NCI-H1105 (cell line): ENCODE measurements around the gene BIRC2.
A peak's percentile ranks its signal among the peaks of the same experiment; 100 is the strongest.

ENCODE experiments used
- DNase-seq: peaks from one replicate; lab custom pipeline; 2025; lab: John Stamatoyannopoulos, UW

Gene BIRC2

DNA sequence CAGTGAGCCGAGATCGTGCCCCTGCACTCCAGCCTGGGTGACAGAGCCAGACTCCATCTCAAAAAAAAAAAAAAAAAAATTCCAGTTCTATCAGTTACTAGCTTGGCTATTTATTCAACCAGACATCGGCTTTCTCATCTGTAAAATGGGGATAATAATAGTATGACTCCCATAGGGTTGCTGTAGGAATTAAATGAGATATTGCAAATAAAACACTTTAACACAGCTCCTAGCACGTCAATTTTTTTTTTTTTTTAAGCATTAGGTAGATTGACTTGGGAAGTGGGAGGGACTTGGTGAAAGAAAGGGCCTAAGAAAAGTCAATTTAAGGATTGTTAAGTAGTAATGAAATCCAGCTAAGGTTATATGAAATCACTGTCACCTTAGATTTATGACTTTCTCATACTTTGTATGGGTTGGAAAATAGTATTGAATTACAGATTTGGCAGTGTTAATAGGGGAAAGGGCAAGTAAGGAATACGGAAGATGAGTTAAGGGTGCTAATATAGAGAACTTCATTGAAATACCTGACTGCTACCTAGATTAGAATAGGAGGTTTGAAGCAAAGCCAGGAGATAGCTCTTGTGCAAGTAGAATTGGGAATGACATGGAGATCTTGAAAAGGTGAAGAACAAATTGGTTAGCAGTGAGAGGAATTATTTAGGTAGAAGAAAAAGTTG lies 28.8 kb downstream of the BIRC2 start:
- DNase-seq: no peak

DNA sequence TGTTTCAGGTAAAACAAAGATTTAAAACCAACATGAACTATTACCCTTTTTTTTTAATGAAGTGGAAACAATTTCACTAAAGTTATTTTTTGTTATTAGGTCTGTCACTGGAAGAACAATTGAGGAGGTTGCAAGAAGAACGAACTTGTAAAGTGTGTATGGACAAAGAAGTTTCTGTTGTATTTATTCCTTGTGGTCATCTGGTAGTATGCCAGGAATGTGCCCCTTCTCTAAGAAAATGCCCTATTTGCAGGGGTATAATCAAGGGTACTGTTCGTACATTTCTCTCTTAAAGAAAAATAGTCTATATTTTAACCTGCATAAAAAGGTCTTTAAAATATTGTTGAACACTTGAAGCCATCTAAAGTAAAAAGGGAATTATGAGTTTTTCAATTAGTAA lies 30.9 kb downstream of the BIRC2 start:
- DNase-seq: no peak

DNA sequence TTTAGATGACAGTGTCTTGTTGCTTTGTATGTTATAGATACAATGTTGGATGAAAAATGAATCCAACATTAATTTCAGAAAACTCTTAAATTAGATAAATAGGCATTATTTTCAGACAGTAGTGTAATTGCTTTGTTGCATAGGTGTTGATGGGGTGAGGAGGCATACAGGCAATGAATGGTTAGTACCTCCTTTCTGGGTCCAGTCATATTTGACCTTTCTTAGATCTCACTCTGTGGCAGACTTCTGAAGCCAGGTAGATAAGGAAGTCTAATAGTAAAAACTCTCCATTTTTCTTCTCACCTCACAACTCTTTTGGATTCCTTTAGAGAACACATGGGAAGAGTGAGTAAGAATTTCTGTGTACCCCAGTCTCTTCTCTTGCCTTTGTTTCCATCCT lies 31.8 kb downstream of the BIRC2 start:
- no peak for DNase-seq

DNA sequence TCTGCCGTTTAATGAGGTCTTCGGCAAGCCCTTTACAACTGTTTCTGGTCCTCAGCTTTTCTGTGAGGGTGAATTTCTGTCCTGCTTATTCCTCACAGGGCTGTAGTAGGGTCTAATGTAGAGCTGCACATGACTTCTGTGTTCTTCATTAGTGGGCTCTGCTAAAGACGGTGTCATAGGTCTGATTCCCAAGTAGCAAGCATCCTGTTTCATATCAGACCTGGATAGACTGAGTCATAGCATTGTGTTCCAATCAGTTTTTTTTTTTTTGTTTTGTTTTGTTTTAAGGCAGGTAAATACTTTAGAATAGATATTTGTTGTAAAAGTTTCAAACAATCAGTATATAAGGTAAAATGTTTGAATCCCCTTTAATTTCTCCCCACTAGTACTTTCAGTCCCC lies 35.4 kb downstream of the BIRC2 start:
- DNase-seq: no peak

DNA sequence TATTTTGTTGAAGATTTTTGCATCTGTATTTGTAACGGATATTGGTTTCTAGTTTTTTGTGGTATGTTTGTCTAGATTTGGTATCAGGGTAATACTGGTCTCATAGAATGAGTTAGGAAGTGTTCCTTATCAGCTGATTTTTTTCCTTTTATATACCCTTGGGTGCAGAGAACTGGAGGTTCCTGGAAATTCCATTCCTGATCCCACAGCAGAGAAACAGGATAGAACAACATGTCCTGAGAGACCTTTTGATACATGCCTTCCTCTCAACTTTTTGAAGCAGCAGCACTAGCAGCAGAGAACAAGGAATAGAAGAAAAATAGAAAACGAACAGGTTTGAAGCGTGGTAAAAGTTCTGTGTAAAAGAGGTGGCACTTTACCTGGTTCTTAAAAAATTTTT lies 36.8 kb downstream of the BIRC2 start:
- DNase-seq: no peak

DNA sequence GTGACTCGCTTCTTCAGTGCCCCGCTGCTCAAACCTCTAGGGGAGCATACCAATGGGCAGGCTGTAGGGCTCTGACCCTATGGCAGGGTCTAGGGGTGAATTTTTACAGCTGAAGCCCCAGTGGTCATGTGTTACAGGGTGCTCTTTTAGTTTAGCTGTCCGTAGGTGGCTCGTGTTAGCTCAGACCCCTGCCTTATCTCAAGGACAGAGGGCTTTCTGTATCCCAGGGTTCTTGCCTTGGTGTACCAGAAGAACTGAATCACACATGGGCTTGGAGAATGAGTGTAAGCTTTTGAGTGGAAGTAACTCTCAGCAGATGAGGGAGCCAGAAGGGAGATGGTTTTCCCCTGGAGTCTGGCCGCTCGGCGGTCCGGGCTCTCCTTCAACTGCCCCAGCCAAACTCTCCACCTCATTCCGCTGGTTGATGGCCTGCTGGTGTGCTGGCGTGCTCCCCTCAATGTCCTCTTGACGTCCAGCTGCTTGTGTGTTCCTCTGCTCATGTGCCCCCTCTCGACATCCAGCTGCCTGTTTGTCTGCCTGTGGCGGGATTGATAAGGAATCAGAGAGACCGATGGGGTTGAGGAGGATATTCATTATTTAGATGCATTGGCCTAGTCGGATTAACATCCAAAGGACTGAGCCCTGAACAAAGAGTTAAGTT lies 37.5 kb downstream of the BIRC2 start:
- DNase-seq: no peak

DNA sequence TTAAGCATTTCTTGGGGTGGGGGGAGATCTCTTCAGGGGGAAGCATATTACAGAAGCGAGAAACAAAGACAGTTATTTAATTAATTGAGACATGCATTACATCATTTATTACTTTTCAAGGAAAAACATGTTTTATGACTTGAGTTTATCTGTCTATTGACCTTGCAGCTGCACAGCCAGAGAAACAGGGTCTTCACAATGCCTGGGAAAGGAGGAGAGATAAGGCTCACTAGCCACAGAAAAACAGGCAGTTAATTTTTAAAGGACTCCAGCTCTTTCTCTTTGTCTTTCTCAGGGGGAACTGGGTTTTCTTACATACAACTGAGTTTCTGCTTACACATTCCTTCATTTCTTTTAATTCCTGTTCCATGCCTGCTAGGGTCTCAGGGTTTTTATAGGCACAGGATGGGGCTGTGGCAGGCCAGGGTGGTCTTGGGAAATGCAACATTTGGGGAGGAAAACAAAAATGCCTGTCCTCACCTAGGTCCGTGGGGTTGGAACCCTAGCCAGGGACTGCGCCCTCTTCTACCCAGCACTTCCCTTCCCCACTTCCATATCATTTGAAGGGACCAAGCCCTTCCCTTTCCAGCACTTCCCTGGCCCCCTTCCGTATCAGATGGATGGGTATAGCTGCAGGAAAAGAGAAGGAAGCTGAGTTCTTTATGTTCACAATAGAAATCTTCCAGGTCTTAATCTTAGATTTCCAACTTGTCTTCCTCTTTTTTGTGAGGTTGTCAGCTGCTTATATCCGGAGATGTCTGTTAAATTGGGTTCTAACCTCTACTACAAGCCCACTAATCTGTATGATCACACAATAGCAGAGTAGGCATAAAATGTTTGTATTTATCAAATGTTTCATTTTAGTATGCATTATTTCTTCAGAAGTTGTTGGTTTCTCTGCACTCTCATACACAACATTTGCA lies 38.3 kb downstream of the BIRC2 start:
- no peak for DNase-seq

DNA sequence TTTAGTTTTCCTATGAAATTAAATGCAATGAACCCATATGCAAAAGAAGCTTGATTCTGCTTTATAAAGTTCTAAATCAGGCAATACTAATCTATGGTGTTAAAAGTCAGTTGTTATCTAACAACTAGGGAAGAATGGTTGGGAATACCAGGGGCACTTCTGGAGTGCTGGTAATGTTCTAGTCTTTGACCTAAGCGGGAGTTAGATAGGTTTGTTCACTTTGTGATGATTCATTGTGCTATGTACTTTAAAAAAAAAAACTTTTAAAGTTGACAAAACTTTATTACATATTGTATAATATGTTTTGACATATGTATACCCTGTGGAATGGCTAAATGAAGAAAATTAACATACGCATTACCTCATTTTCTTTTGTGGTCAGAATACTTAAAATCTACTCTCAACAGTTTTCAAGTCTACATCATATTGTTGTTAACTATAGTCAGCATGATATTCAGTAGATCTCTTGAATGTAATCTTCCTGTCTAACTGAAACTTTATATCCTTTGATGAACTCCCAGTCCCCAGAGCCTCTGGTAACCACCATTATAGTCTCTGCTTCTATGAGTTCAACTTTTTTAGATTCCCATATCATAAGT lies 39.2 kb downstream of the BIRC2 start:
- DNase-seq: no peak

DNA sequence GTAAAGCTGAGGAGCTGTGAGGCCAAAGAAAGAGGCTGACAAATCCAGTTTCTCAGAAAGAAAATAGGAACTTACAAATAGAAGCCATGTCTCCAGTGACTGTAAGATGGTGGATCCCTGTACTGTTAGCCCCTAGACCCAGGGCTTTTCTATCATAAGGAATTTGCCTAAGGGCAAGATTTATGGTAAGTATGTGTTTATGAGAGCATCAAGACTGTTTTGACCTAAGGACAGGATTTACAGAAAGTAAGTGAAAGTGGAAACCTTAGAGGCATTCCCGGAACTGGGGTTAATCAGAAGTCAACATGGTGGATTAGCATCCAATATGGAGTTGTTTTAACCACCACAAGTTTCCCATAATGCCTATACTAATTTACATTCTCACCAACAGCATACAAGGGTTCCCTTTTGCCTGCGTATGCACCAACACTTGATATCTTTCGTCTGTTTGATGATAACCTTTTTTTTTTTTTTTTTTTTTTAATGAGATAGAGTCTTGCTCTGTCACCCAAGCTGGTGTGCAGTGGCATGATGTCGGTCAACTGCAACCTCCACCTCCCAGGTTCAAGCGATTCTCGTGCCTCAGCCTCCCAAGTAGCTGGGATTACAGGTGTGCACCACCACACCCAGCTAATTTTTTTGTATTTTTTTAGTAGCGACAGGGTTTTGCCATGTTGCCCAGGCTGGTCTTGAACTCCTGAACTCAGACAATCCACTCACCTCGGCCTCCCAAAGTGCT lies 40.2 kb downstream of the BIRC2 start:
- DNase-seq: no peak

DNA sequence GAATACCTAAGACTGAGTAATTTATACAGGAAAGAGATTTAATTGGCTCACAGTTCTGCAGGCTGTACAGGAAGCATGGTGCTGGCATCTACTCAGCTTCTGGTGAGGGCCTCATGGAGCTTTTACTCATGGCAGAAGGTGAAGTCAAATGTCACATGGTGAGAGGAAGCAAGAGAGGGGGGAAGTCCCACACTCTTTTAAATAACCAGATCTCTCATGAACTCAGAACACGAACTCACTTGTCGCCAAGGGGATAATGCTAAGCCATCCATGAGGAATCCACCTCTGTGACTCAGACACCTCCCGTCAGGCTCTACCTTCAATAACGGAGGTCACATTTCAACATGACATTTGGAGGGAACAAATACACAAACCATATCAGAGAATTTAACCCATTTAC lies 42.2 kb downstream of the BIRC2 start:
- DNase-seq: no peak

DNA sequence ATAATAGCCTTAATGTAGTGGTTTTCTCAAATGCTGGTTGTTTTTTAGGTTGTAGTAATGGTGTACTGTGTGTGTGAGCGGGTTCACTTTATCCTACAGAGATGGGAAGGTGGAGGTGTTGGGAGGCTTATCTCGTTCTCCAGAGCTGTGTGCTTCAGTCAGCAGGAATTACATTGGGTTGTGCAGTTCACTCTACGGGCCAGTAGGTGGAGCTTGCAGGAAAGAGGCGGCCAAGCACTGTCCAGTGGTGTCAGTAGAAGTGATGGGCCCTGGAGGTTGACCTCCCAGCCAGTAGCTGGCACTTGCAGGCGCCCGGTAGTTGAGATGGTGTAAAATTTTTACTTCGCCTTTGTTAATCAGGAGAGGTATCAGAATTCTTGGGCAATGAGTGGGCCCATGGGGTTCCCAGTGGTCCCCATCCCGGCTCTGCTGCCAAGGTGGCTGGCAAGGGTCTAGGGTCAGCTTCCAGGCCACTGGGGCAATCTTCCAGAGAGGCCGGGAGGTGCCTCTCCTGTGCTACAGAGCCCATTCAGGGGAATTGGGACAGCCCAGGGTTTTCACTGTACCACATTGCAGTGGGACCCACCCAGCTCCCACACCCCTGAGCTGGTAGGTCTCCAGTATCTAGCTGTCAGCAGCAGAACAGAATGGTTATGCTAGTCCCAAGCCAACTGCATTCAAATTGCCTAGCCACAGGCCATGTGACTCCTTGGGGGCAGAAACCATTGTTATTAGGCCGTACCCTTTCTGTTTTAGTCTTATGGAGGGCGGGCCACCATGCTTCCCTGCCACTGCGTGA lies 43.9 kb downstream of the BIRC2 start:
- peak; percentile 24 for DNase-seq

DNA sequence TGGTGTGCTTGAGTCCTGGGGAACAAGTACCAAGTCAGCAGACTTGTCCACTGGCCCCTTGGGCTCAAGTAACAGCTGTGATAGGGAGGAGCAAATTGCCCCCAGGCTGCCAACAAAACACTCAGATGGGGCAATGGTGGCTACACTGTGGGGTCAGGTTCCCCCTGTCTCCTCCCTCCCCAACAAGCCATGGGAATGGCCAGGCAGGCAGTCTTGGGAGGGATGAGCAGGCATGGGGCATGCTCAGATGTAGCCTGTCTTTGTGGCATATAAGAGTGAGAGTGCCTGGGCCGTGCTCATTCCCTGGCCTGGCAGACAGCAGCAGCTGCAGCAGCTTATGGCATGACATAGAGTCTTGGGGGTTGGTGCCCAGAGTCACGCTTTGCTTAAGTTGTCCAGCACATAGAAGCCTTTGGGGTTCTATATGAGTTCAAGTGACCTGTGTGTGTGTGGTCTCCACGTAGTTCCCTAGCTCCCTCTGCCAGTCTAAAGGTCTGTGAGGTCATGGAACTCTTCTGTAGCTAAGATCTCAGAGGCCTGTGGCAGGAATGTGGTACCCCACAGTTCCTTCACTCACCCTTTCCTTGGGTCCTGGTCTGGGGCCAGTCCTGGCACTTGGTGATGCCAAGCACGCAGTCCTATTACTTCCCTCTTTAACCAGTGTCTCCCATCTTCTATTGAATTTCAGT lies 44.7 kb downstream of the BIRC2 start:
- no peak for DNase-seq

DNA sequence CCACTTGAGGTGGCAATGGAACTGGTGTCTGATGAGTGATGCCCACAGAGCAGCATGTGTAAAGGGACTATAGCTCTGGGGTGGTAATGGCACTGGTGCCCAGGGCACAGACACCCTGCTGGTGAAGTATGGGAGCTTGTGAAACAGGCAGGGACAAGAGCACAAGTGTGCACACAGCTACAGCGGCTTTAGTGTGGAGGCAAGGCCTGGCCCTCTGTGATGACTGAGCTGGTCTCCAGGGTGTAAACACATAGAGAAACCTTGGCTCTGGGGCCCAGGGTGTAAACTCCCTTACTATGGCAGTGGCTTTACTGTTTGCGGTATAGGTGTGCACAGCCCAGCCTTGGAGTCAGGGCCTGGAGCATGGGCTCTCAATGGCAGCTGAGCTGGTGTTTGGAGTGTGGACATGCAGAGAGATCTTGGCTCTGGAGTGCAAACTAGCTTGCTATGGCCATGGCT lies 46.3 kb downstream of the BIRC2 start:
- DNase-seq: no peak

DNA sequence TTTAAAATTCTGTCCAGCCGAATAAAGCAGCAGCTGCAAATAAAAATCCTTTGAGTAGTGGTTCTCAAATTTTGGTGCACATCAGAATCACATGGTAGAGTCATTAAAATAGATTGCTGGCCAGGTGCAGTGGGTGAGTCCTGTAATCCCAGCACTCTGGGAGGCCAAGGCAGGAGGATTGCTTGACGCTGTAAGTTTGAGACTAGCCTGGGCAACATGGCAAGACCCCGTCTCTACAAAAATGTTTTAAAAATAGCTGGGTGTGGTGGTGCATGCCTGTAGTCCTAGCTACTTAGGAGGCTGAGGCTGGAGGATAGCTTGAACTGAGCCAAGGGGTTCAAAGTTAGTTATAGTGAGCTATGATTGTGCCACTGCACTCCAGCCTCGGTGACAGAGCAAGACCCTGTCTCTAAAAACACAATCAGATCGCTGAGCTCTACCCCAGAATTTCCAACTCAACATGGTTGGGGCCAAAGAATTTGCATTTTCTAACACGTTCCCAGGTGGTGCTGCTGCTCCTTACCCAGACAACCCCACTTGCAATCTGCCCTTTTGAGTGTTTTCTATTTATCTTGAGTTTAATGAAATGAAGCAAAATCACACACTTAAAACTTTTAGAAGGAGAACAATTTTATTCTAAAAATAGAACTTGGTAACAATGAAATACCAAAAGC lies 48.8 kb downstream of the BIRC2 start:
- DNase-seq: no peak

DNA sequence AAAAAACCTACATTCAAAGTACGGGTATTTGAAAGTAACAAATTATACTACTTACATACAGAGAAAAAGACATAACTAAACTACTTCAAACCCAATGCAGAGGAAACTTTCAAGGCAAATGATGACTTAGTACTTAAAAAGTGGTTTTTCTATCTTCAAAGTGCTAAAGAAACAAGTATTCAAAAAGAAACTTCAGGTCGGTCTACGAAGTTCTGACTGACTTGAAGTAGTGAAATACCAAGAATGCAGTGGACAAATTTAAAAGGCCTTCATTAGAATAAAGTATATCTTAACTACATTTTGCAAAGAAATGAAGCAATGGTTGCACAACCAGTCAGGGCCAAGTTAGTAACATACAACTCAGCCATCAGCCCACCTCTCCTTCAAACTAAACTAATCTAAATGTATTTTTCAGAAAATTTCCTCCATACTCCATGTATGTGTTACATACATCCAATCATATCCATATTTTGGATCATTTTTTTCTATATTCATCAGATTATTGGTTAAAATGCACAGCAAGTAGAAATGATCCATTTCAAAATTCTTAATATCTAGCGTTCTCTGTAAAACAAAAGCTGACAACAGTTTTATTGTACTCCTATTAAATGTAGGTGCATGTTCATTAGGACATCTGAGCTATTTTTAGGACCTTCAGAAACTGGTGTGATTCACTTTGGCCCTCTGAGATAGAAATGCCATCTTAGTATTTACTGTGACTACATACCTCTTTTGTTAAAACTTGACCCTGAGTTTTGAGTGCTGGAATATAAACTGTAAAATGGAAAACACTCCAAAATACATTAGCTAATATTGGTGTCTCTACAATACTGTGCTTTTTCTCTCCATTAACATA lies 49.9 kb downstream of the BIRC2 start:
- DNase-seq: no peak

DNA sequence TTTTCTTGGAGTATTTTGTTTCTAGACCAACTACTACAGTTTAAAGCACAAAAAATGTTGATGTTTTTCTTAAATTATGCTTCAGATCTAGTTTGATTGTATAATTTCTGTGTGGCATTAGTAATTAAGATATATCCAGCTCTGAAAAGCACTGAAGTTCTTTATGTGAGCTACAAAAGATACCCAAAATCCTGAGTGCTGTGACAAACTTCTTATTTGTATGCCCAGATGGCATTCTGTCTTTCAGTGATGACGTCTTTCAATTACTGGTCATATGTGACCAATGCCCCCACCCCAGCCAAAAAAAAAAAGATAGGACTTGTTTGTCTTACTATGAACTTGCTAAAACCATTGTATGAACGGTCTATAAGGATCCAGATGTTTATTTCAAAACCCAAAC lies 51.3 kb downstream of the BIRC2 start:
- no peak for DNase-seq

DNA sequence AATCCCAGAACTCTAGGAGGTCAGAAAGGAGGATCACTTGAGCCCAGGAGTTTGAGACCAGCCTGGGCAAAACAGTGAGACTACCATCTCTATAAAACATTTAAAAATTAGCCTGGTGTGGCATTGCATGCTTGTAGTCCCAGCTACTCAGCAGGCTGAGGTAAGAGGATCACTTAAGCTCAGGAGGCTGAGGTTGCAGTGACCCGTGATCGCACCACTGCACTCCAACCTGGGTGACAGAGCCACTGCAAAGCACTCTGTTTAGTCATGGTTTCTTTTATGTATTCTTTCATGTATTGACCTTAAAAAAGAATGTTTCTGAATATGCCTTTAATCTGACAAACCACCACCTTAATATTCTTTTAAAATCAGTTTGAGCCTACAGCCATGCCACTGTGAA lies 52.2 kb downstream of the BIRC2 start:
- DNase-seq: no peak

DNA sequence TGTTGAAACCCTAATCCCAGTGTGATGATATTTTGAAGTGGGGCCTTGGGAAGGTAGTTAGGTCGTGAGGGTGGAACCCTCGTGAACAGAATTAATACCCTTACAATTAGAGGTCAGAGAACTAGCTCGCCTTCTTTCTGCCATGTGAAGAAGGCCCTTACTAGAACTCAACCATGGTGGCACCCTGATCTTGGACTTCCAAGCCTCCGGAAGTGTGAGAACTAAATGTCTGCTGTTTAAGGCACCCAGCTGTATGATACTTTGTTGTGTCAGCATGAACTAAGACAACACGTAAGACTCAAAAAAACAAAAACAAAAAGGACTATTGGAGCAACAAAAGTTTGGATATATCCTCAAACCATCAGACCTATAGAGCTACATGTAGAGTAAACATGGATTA lies 53.6 kb downstream of the BIRC2 start:
- DNase-seq: no peak

DNA sequence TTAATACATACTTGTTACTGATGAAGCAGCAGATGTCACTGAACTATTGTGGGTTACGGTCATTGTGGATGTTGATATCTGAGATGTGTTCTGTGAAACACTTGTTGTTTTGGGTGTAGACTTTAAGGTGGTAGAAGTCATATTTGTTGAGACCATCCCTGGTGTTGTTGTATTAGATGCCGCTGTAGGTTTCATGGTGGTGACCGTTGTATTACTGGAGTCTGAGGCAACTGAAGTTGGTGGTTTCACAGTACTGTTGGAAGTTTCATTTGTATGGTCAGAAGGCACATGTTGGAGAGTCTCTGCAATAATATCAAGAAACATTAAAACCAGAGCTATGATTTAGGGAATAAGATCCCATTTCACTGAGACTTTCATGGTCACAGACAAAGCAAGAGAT lies 54.9 kb downstream of the BIRC2 start:
- no peak for DNase-seq
